Loucy (cell line): Measurements from ENCODE around the gene MGAT4C.

Source experiments
- H2AFZ ChIP-seq: fragments of 200-600 bp; sonication (generic); 2 replicates; pipeline ENCODE4 v1.6.0; 2016; ENCODE audit warnings: antibody characterized with exemption, mild to moderate bottlenecking, low read length, moderate library complexity
- H3F3A ChIP-seq: fragments of 200-600 bp; 2 replicates; pipeline ENCODE4 v1.6.0; 2016; ENCODE audit warnings: antibody characterized with exemption, low read depth, mild to moderate bottlenecking
- H3K27me3 ChIP-seq: fragments of 200-600 bp; sonication (generic); 2 replicates; pipeline ENCODE4 v1.6.1; 2014; ENCODE audit warnings: low read length, mild to moderate bottlenecking; ENCODE audit not compliant: insufficient read depth, poor library complexity, severe bottlenecking
- H3K36me3 ChIP-seq: fragments of 200-600 bp; sonication (generic); 2 replicates; pipeline ENCODE4 v1.6.1; 2016; ENCODE audit warnings: low read length; ENCODE audit not compliant: insufficient read depth
- H3K4me1 ChIP-seq: fragments of 200-600 bp; sonication (generic); 2 replicates; pipeline ENCODE4 v1.5.1; 2014; ENCODE audit warnings: low read length, mild to moderate bottlenecking; ENCODE audit not compliant: insufficient read depth, poor library complexity, severe bottlenecking
- H3K4me2 ChIP-seq: fragments of 200-600 bp; sonication (generic); 2 replicates; pipeline ENCODE4 v1.6.0; 2014; ENCODE audit warnings: antibody characterized with exemption, low read length, low read depth, mild to moderate bottlenecking; ENCODE audit not compliant: poor library complexity, severe bottlenecking
- H3K4me3 ChIP-seq: fragments of 200-600 bp; sonication (generic); 2 replicates; pipeline ENCODE4 v1.5.1; 2014; ENCODE audit warnings: low read length, mild to moderate bottlenecking, mixed read lengths; ENCODE audit not compliant: poor library complexity, severe bottlenecking
- H3K79me2 ChIP-seq: fragments of 200-600 bp; sonication (generic); 2 replicates; pipeline ENCODE4 v1.6.1; 2014; ENCODE audit warnings: low read length; ENCODE audit not compliant: insufficient read depth
- H3K9ac ChIP-seq: fragments of 200-600 bp; sonication (generic); 2 replicates; pipeline ENCODE4 v1.6.0; 2014; ENCODE audit warnings: mild to moderate bottlenecking, low read depth, low read length, moderate library complexity; ENCODE audit not compliant: poor library complexity, severe bottlenecking
- H3K9me2 ChIP-seq: fragments of 200-600 bp; sonication (generic); replicated peaks from 2 replicates; pipeline ENCODE4 v1.6.1; 2016; ENCODE audit warnings: low read depth, low read length, mixed read lengths
- H3K9me3 ChIP-seq: fragments of 200-600 bp; sonication (generic); 2 replicates; pipeline ENCODE4 v1.6.1; 2014; ENCODE audit warnings: mild to moderate bottlenecking, antibody characterized with exemption, low read length, low read depth; ENCODE audit not compliant: insufficient read depth
- H4K20me1 ChIP-seq: fragments of 200-600 bp; sonication (generic); 2 replicates; pipeline ENCODE4 v1.6.0; 2014; ENCODE audit warnings: antibody characterized with exemption, low read length, mild to moderate bottlenecking; ENCODE audit not compliant: insufficient read depth, poor library complexity, severe bottlenecking
- CTCF ChIP-seq: fragments of 200-600 bp; sonication (generic); conservative IDR thresholded peaks from 2 replicates; pipeline ENCODE4 v1.5.1; 2014; ENCODE audit warnings: mild to moderate bottlenecking, antibody characterized with exemption, low read length
- EZH2phosphoT487 ChIP-seq: fragments of 200-600 bp; IDR thresholded peaks from 2 replicates; pipeline ENCODE4 v1.6.1; 2018; ENCODE audit warnings: antibody characterized with exemption, mild to moderate bottlenecking, moderate library complexity, borderline replicate concordance

MGAT4C gene

GRCh38 chr12:85968606-85969005 is 287.6 kb downstream of the MGAT4C start:
- H3K4me2 ChIP-seq = no peak overlapping the region
- no peaks in the 10 kb centered on the region for H3K36me3 ChIP-seq
- TF ChIP-seq EZH2phosphoT487 = no peak
- no peak for TF ChIP-seq CTCF
- H3K27me3 ChIP-seq = no peaks in the 10 kb centered on the region
- H3K79me2 ChIP-seq = no peaks in the 10 kb centered on the region
- no peaks in the 10 kb centered on the region for H3F3A ChIP-seq
- H3K4me1 ChIP-seq = no peaks in the 10 kb centered on the region
- no peaks in the 10 kb centered on the region for H4K20me1 ChIP-seq
- no peaks in the 10 kb centered on the region for H3K9me2 ChIP-seq
- no peak overlapping the region for H2AFZ ChIP-seq
- H3K9me3 ChIP-seq = no peaks in the 10 kb centered on the region
- no peak overlapping the region for H3K9ac ChIP-seq
- H3K4me3 ChIP-seq = no peak overlapping the region

- no peaks in the 10 kb centered on the region for H3K27me3 ChIP-seq
- H3K36me3 ChIP-seq = no peaks in the 10 kb centered on the region
- H3K9ac ChIP-seq = no peak overlapping the region
- H3K79me2 ChIP-seq = no peaks in the 10 kb centered on the region
- no peaks in the 10 kb centered on the region for H3F3A ChIP-seq
- no peak overlapping the region for H2AFZ ChIP-seq
- H4K20me1 ChIP-seq = no peaks in the 10 kb centered on the region
- no peak for TF ChIP-seq CTCF
- no peak for TF ChIP-seq EZH2phosphoT487
- H3K9me2 ChIP-seq = no peaks in the 10 kb centered on the region
- no peaks in the 10 kb centered on the region for H3K4me1 ChIP-seq
- no peak overlapping the region for H3K4me3 ChIP-seq
- no peaks in the 10 kb centered on the region for H3K9me3 ChIP-seq
- no peak overlapping the region for H3K4me2 ChIP-seq
Measured at GRCh38 chr12:85963326-85963725, 292.9 kb downstream of the MGAT4C start.

- H3K9me3 ChIP-seq = no peaks in the 10 kb centered on the region
- no peak overlapping the region for H3K9ac ChIP-seq
- H3K27me3 ChIP-seq = no peaks in the 10 kb centered on the region
- no peak overlapping the region for H3K4me3 ChIP-seq
- H3F3A ChIP-seq = no peaks in the 10 kb centered on the region
- H3K4me2 ChIP-seq = no peak overlapping the region
- TF ChIP-seq EZH2phosphoT487 (no peak), CTCF (no peak)
- no peak overlapping the region for H2AFZ ChIP-seq
- H3K36me3 ChIP-seq = no peaks in the 10 kb centered on the region
- no peaks in the 10 kb centered on the region for H3K4me1 ChIP-seq
- no peaks in the 10 kb centered on the region for H4K20me1 ChIP-seq
- no peaks in the 10 kb centered on the region for H3K79me2 ChIP-seq
- H3K9me2 ChIP-seq = no peaks in the 10 kb centered on the region
Measured at GRCh38 chr12:85956081-85956480, 300.1 kb downstream of the MGAT4C start.
